Left forelimb (tissue), 1 donor: ENCODE measurements around the gene SLC6A7.

ENCODE experiments used
- DNase-seq: peaks from one replicate; pipeline ENCODE4 v3.0.0-alpha.2; 2018; ENCODE audit warnings: low spot score

Gene SLC6A7

DNA sequence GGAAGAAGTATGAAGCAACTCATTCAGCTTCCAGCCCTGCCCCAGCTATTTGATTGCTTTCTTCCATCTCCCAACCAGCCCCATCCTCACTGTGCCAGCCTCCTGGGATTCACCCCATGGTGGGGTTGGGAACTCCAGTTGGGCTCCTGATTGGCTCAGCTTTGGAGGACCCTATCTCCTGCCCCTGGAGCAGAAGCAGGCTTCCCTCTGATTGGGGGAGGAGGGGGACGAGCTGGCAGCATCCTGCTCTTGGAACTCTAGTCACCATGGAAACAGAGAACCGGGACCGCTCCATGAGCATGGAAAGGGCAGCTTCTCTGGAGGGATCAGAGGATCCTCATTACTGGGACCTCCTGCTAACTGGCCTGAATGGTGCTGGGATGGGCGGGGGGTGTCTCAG, 2.6 kb downstream of the SLC6A7 start:
- no peak for DNase-seq

- no peak for DNase-seq
Observed at GRCh38 chr5:150195736-150196485, 6.0 kb downstream of the SLC6A7 start.

- no peak for DNase-seq
Observed at GRCh38 chr5:150196514-150196913, 6.7 kb downstream of the SLC6A7 start.

DNA sequence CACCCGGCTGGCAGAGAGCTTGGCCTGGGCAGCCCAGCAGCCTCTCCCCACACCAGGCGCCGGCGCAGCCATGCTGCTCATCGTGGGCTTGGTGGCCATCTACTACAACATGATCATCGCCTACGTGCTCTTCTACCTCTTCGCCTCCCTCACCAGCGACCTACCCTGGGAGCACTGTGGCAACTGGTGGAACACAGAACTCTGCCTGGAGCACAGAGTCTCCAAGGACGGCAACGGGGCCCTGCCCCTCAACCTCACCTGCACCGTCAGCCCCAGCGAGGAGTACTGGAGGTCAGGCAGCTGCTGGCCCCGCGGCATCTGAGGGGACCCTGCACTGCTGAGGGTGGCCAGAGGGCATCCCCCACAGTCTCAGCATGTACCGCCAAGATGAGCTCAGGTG, 7.1 kb downstream of the SLC6A7 start:
- DNase-seq, result no peak

- no peak for DNase-seq
Observed at GRCh38 chr5:150197476-150197875, 7.6 kb downstream of the SLC6A7 start.

- DNase-seq, result no peak
Observed at GRCh38 chr5:150202501-150202900, 12.6 kb downstream of the SLC6A7 start.

- DNase-seq, result no peak
Observed at GRCh38 chr5:150203832-150204589, 14.1 kb downstream of the SLC6A7 start.

DNA sequence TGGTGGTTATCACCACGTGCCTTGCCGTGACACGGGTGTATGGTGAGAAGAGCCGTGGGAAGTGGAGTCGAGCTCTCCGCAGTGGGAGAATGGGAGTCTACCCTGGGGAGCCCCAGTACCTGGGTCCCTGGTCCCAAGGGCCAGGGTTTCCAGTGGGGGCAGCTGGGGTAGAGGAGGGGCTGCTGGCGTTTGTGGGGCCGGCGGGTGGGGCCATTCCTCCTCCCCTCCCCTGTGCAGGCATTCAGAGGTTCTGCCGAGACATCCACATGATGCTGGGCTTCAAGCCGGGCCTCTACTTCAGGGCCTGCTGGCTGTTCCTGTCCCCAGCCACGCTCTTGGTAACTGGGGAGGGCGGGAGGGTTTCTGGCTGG, 14.7 kb downstream of the SLC6A7 start:
- DNase-seq, result no peak

DNA sequence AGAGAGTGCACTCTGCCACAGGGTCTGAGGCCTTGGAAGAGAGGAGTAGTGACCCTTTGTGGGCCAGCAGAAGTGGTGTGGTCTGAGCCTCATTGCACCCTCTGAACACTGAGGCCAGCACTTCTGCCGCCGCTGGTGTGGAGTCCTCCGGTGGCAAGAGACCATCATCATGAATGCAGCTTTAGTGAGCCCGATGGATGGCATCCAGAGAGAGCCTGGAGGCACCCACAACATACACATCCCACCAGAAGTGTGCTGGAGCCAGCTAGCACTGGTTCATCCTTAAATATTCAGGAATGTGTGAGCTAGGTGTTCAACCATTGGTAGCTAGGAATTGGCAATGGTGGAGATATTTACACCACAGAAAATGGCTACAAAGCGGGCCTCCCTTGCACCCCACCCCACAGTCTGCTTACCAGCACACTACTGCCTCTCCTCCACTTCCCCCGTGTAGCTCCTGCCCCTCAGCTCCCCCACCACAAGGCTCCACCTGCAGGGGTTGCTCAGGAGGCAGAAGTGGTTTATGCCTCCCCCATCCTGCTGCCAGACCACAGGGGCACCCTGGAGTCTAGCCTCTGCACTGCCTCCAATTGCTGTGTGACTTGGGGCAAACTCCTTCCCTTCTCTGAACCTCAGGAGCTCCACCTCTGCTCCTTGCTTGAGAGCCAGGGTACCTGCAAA, 16.4 kb downstream of the SLC6A7 start:
- DNase-seq, result no peak

DNA sequence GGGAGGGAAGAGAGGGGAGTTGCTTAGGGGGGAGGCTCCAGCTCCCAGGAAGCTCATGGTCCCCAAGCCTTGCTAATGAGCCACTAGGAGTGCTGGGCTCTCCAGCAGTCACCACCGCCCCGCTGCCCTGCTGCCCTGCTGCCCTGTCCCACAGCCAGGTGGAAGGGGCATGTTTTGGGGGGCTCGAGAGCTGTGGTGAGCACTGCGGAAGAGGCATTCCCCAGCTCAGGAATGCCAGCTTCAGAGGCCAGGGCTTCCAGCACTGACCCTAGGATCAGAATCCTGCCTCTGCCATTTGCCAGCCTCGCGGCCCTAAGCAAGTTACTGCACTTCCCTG, 16.9 kb downstream of the SLC6A7 start:
- DNase-seq, result no peak

- DNase-seq, result no peak
Observed at GRCh38 chr5:150208187-150209098, 18.6 kb downstream of the SLC6A7 start.

DNA sequence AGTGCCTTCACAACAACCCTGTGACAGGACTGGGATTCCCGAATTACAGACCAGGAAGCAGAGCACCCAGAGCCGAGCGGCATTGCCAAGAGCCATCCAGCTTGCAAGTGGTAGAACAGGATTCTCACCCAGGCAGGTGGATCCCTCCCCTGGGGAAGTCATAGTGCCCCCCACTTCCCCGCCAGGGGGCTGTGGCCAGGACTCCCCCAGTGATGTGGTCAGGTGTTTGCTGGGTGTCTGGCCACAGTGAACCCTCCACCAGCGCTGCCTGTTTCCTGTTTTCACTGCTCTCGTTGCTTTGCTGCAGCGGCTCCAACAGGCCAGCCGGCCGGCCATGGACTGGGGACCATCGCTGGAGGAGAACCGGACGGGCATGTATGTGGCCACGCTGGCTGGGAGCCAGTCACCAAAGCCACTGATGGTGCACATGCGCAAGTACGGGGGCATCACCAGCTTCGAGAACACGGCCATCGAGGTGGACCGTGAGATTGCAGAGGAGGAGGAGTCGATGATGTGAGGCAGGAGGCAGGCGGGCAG, 19.3 kb downstream of the SLC6A7 start:
- no peak for DNase-seq

- DNase-seq, result no peak
Observed at GRCh38 chr5:150210644-150211043, 20.8 kb downstream of the SLC6A7 start.

- no peak for DNase-seq
Observed at GRCh38 chr5:150211156-150212030, 21.5 kb downstream of the SLC6A7 start.

GRCh38 chr5:150213530-150213929, 23.7 kb downstream of the SLC6A7 start:
- no peak for DNase-seq

GRCh38 chr5:150214289-150214688, 24.4 kb downstream of the SLC6A7 start:
- no peak for DNase-seq

- peak; percentile 79 for DNase-seq
Observed at GRCh38 chr5:150215979-150216944, 26.4 kb downstream of the SLC6A7 start.

DNA sequence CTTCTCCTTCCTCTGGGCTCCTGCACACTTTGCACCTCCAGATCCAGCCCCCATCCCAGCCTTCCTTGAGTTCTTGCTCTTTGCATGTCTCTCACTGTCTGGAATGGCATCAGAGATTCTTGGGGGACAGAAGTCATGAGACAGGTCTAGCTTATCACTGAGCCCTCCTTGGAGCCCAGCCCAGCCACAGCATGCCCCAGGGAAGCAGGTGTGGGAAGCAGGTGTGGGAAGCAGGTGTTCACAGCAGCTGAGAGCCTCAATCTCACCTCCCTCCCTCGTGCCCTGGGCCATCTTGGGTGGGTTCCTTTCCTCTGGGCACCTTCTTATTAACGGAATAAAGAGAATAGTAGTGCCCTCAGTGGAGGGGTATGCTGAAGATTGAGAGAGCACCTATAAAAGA, 27.2 kb downstream of the SLC6A7 start:
- DNase-seq, result no peak

GRCh38 chr5:150217873-150218692, 28.2 kb downstream of the SLC6A7 start:
- DNase-seq, result peak; percentile 85
